ENCODE data around the gene UACA. TPM values are rescaled to one million over a fixed set of nuclear protein-coding genes. Genes with fewer than 3 reads are reported as not detected.

UACA gene
- total and polyA plus RNA-seq, 2 of the 8 experiments (the other 6 are each of a cell fraction or from before 2014, with no cell fraction given): 28.6 to 38.9 TPM

GRCh38 chr15:70690021-70690420, 73.3 kb downstream of the UACA start:
- Histone ChIP-seq H2BK5ac (ENCODE audit: low read depth, low read length) (no peak overlapping the region), H2AK5ac (ENCODE audit: low read depth, low read length) (no peak overlapping the region), H3K4me1 (replicated peaks in 1 of 4; ENCODE audit: control insufficient read depth in 3 of 4, insufficient read depth in 4 of 4, low read length in 3 of 4) (no peaks in the 10 kb centered on the region), H4K5ac (ENCODE audit: insufficient read length, low read depth, low read length) (no peak overlapping the region), H4K91ac (replicated peaks; ENCODE audit: insufficient read length, low read length) (no peak overlapping the region), H2BK12ac (ENCODE audit: low read depth, low read length) (no peak overlapping the region), H3K36me3 (ENCODE audit: control insufficient read depth in 2 of 4, insufficient read depth in 4 of 4, low read length in 3 of 4) (no peaks in the 10 kb centered on the region; a peak in 1 of 8 replicates), H3K4me3 (ENCODE audit: extremely low read depth in 1 of 4, insufficient read depth in 2 of 4, low read depth in 3 of 4, low read length in 4 of 4) (no peak overlapping the region), H3K18ac (ENCODE audit: extremely low read depth, low read length) (no peak overlapping the region), H3K9ac (replicated peaks in 1 of 4; ENCODE audit: extremely low read depth in 1 of 4, low read depth in 3 of 4, low read length in 3 of 4) (no peak overlapping the region), H4K20me1 (replicated peaks in 1 of 2; ENCODE audit: control insufficient read depth in 1 of 2, insufficient read depth in 2 of 2, low read length in 2 of 2) (no peaks in the 10 kb centered on the region), H3K23ac (ENCODE audit: insufficient read length) (no peak overlapping the region), H2BK120ac (replicated peaks; ENCODE audit: low read depth, low read length) (no peak overlapping the region), H2BK15ac (ENCODE audit: low read length) (no peak overlapping the region), H3K27me3 (replicated peaks in 1 of 4; ENCODE audit: control insufficient read depth in 3 of 4, extremely low read depth in 1 of 4, insufficient read depth in 3 of 4, low read length in 3 of 4) (no peaks in the 10 kb centered on the region), H3K27ac (ENCODE audit: low read depth, low read length) (no peak overlapping the region), H3K79me1 (ENCODE audit: low read depth, low read length) (no peaks in the 10 kb centered on the region), H3K4me2 (ENCODE audit: insufficient read depth in 1 of 2, low read depth in 2 of 2, low read length in 2 of 2) (no peak overlapping the region), H3K14ac (ENCODE audit: insufficient read length) (no peak overlapping the region), H3K56ac (replicated peaks; ENCODE audit: insufficient read length, low read depth, low read length) (no peak overlapping the region), H2AFZ (ENCODE audit: low read length) (no peak overlapping the region), H3K4ac (replicated peaks; ENCODE audit: insufficient read length, low read depth, low read length) (no peak overlapping the region), H3K79me2 (ENCODE audit: control insufficient read depth in 1 of 2, insufficient read depth in 2 of 2, low read length in 2 of 2) (no peaks in the 10 kb centered on the region), H3K9me3 (ENCODE audit: insufficient read depth in 2 of 2, low read depth in 1 of 2, low read length in 1 of 2) (no peaks in the 10 kb centered on the region), H2BK20ac (ENCODE audit: low read length) (no peak overlapping the region), H3K23me2 (ENCODE audit: low read depth, low read length) (no peaks in the 10 kb centered on the region), H4K8ac (ENCODE audit: extremely low read depth, insufficient read depth, low read length) (no peak overlapping the region)
- ChIA-PET CTCF (ENCODE audit: partially characterized antibody) (no interaction called here), POLR2A (ENCODE audit: partially characterized antibody) (no interaction called here)
- TF ChIP-seq GABPA (IDR thresholded peaks at IDR 0.05; ENCODE audit: borderline replicate concordance, insufficient read depth, low read length) (no peak), CHD2 (IDR thresholded peaks at IDR 0.05; ENCODE audit: low read length) (no peak), SP1 (IDR thresholded peaks at IDR 0.05; ENCODE audit: low read depth, low read length) (no peak), NRF1 (IDR thresholded peaks at IDR 0.05; ENCODE audit: low read depth, low read length) (no peak), RNF2 (IDR thresholded peaks at IDR 0.05; ENCODE audit: borderline replicate concordance, low read depth, low read length, missing control alignments, poor library complexity, severe bottlenecking) (no peak), YY1 (IDR thresholded peaks at IDR 0.05; ENCODE audit: low read depth, low read length) (no peak), CBX5 (IDR thresholded peaks at IDR 0.05; ENCODE audit: low read depth, low read length) (no peak), HDAC6 (IDR thresholded peaks at IDR 0.05; ENCODE audit: low read depth, low read length) (no peak), GTF2F1 (IDR thresholded peaks at IDR 0.05; ENCODE audit: borderline replicate concordance, low read depth, low read length) (no peak), ASH2L (IDR thresholded peaks at IDR 0.05; ENCODE audit: low read length) (no peak), TAF7 (optimal IDR thresholded peaks at IDR 0.05; ENCODE audit: borderline replicate concordance, low read depth, low read length) (no peak), SP2 (IDR thresholded peaks at IDR 0.05; ENCODE audit: low read length) (no peak), POLR2A (IDR thresholded peaks at IDR 0.05; ENCODE audit: control extremely low read depth in 1 of 2, low read depth in 2 of 2, low read length in 2 of 2) (no peak)
- FAIRE-seq (no peak), DNase-seq (ENCODE audit: low read depth in 1 of 2, low spot score in 2 of 2) (no peak)
- 83% methylated on average over 2 of the region's 2 CpGs; no CpG with 5 or more reads in 1 of the 2 experiments for WGBS, 2 experiments (ENCODE audit: extremely low coverage in 1 of 2, insufficient coverage in 1 of 2, insufficient read length in 1 of 2, insufficient replicate concordance in 2 of 2, low coverage in 1 of 2, low lambda C conversion rate in 2 of 2, missing lambda C conversion rate in 1 of 2)
